ENCODE data around the gene PLXNA4. TPM values are rescaled to one million over a fixed set of nuclear protein-coding genes. Genes with fewer than 3 reads are reported as not detected.

Gene PLXNA4, protein sequence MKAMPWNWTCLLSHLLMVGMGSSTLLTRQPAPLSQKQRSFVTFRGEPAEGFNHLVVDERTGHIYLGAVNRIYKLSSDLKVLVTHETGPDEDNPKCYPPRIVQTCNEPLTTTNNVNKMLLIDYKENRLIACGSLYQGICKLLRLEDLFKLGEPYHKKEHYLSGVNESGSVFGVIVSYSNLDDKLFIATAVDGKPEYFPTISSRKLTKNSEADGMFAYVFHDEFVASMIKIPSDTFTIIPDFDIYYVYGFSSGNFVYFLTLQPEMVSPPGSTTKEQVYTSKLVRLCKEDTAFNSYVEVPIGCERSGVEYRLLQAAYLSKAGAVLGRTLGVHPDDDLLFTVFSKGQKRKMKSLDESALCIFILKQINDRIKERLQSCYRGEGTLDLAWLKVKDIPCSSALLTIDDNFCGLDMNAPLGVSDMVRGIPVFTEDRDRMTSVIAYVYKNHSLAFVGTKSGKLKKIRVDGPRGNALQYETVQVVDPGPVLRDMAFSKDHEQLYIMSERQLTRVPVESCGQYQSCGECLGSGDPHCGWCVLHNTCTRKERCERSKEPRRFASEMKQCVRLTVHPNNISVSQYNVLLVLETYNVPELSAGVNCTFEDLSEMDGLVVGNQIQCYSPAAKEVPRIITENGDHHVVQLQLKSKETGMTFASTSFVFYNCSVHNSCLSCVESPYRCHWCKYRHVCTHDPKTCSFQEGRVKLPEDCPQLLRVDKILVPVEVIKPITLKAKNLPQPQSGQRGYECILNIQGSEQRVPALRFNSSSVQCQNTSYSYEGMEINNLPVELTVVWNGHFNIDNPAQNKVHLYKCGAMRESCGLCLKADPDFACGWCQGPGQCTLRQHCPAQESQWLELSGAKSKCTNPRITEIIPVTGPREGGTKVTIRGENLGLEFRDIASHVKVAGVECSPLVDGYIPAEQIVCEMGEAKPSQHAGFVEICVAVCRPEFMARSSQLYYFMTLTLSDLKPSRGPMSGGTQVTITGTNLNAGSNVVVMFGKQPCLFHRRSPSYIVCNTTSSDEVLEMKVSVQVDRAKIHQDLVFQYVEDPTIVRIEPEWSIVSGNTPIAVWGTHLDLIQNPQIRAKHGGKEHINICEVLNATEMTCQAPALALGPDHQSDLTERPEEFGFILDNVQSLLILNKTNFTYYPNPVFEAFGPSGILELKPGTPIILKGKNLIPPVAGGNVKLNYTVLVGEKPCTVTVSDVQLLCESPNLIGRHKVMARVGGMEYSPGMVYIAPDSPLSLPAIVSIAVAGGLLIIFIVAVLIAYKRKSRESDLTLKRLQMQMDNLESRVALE (N-terminal part only)
- total RNA-seq = 1 to 10 TPM in 1 of 2 donors, under 1 TPM in 1; 0.99 to 1.1 TPM

DNA sequence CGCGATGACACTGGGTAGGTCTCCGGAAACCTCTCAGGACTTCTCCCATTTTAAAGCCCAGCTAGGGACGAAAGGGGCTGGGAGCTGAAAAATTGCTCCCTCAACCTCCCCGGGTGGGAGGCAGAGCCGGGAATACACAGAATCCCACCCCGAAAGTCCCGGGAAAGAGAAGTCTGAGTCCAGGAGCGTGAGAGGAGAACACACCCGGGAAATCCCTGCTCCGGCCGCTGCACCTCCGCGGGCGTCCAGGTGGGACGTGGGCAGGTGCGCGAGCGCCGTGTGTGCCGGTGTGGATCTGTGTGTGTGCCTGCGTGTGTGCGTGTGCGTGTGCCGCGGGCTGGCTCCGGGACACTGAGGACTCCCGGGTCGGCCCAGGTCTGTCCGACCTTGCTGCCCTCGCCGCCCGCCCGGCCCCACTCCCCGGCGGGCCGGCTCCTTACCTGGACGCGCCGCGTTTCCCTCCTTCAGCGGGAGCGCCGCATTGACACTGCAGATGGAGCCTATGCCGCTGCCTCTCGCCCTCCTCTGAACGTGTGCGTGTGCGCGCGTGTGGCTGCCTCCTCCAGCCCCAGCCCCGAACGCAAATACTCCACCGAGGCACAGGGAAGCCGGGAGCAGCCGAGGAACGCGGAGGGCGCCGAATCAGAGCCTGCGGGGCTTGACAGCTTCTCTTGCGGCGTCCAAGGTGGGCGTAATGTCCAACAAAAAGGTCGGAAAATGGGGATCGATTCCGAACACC lies at the start of gene PLXNA4:
Gene PLXNA4 (minus strand): TSS at position 489 of the 739 bp plus-strand sequence. CDS start 67,777 bp downstream, outside the sequence.
- H3K9me3 Mint-ChIP-seq = no peaks in the 10 kb centered on the region
- peak; percentile 25 to 29 for ATAC-seq (replicated peaks in 1 of 2)
- peaks cover 0 to 2% of the 10 kb centered on the region in 2 donors for H3K36me3 Mint-ChIP-seq (ENCODE audit: insufficient read depth in 2 of 2)
- H3K27ac Mint-ChIP-seq = no peak within 1 kb of the TSS
- H3K4me1 Mint-ChIP-seq (ENCODE audit: low read depth) = peaks cover 24% of the 10 kb centered on the region
- peak within 1 kb of the TSS; percentile 67 to 76 for H3K4me3 Mint-ChIP-seq
- DNase-seq = peak; percentile 9 to 23
- H3K27me3 Mint-ChIP-seq (ENCODE audit: low read depth) = peaks cover 71% of the 10 kb centered on the region

DNA sequence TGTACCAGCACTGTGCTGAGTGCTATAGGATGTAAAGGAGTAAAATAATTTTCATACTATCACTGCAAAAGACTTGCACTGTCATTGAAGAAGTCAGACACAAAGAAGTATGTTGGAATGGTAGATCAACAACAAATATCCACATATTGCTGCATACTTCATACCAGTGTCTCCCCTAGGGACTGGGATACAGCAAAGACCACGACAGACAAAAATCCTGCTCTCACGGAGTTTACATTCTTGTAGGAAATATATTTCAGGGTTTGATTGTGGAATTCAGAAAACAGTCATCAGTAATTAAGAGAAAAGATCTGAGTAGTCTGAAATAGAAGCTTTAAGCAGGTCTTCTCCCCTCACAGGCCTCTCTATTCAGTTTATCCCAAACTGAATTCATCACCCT lies 49.4 kb upstream of the PLXNA4 start:
- ATAC-seq (replicated peaks in 1 of 2) = no peak

GRCh38 chr7:132622081-132622480 lies 45.8 kb upstream of the PLXNA4 start:
- Mint-ChIP-seq H3K27me3 (ENCODE audit: low read depth) (no peaks in the 10 kb centered on the region), H3K4me1 (ENCODE audit: low read depth) (no peaks in the 10 kb centered on the region), H3K4me3 (no peak overlapping the region), H3K9me3 (no peaks in the 10 kb centered on the region), H3K27ac (no peak overlapping the region), H3K36me3 (ENCODE audit: insufficient read depth in 2 of 2) (no peaks in the 10 kb centered on the region)
- ATAC-seq (replicated peaks in 1 of 2) (no peak), DNase-seq (no peak)

More for the DNA sequence above, 49.4 kb upstream of the PLXNA4 start:
- no peaks in the 10 kb centered on the region for H3K4me1 Mint-ChIP-seq (ENCODE audit: low read depth)
- H3K27ac Mint-ChIP-seq = no peak overlapping the region
- no peak for DNase-seq
- no peaks in the 10 kb centered on the region for H3K27me3 Mint-ChIP-seq (ENCODE audit: low read depth)
- no peaks in the 10 kb centered on the region for H3K36me3 Mint-ChIP-seq (ENCODE audit: insufficient read depth in 2 of 2)
- no peak overlapping the region for H3K4me3 Mint-ChIP-seq
- peaks cover 0 to 1% of the 10 kb centered on the region in 2 donors for H3K9me3 Mint-ChIP-seq

DNA sequence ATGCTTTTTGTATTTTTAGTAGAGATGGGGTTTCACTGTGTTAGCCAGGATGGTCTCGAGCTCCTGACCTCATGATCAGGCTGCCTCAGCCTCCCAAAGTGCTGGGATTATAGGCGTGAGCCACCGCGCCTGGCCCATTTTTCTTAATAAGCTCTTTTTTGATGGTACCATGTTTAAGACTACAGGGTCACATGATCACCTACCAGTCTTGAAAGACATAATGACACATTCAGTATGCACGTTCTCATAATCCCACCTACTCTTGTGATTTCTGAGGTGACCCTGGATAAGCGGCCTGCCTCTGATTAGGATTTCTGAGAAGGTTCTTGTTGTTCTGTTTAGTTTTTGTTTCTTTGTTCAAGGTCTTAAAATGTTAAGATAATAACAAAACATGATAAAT lies 43.7 kb upstream of the PLXNA4 start:
- H3K27ac Mint-ChIP-seq = no peak overlapping the region
- no peaks in the 10 kb centered on the region for H3K4me1 Mint-ChIP-seq (ENCODE audit: low read depth)
- peaks cover 10% of the 10 kb centered on the region for H3K27me3 Mint-ChIP-seq (ENCODE audit: low read depth)
- H3K36me3 Mint-ChIP-seq (ENCODE audit: insufficient read depth in 2 of 2) = no peaks in the 10 kb centered on the region
- no peak overlapping the region for H3K4me3 Mint-ChIP-seq
- DNase-seq = no peak
- H3K9me3 Mint-ChIP-seq = no peaks in the 10 kb centered on the region
- ATAC-seq (replicated peaks in 1 of 2) = no peak

DNA sequence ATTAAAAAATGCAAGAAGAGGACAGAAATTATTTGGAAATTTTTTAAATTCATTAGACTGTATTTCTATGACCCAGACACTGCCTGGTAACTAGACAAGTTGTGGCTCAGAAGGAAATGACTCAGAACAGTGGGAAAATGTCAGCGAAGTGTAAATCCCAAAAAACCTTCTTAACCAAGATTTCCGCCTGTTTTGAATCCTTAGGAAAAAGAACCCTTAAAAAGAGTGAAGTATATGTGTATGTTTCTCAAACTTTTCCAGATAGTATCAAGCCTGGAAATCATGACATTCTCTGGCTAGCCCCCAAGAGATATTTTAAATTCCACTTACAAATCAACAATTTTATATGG lies 42.7 kb upstream of the PLXNA4 start:
- H3K27ac Mint-ChIP-seq = no peak overlapping the region
- H3K9me3 Mint-ChIP-seq = no peaks in the 10 kb centered on the region
- ATAC-seq (replicated peaks in 1 of 2) (no peak), DNase-seq (no peak)
- H3K36me3 Mint-ChIP-seq (ENCODE audit: insufficient read depth in 2 of 2) = no peaks in the 10 kb centered on the region
- no peak overlapping the region for H3K4me3 Mint-ChIP-seq
- peaks cover 9% of the 10 kb centered on the region for H3K4me1 Mint-ChIP-seq (ENCODE audit: low read depth)
- H3K27me3 Mint-ChIP-seq (ENCODE audit: low read depth) = peaks cover 17% of the 10 kb centered on the region

DNA sequence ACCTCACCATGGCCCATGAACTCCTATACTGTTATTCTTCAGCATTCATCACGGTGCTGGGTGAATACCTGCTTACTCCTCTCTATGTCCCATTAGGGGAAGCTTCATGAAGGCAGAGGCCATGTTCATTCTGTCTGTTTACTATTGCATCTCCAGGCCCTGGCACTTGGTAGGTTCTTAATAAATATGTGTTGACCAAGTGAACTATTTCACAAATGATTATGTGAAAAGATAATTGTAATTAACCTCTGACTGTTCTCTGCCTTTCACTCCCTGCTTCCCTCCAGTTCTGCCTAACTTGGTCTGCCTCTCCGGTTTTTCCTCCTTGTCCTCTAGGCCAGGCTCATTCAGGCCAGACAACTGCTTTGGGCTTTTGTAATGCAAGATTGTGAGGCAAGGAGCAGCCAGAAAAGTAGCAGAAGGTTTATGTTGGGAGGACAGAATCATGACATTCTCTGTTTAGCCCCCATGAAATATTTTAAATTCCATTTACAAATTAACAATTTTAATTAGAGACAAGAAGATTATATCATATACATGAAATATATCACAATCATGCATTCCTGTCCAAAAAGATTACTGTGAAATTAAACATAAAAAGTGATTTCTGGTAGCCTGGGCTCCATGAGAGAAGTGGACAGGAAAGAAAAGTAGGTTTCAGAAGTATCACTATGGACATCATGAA lies 42.1 kb upstream of the PLXNA4 start:
- H3K27me3 Mint-ChIP-seq (ENCODE audit: low read depth) = peaks cover 23% of the 10 kb centered on the region
- no peaks in the 10 kb centered on the region for H3K9me3 Mint-ChIP-seq
- ATAC-seq (replicated peaks in 1 of 2) (no peak), DNase-seq (no peak)
- no peaks in the 10 kb centered on the region for H3K36me3 Mint-ChIP-seq (ENCODE audit: insufficient read depth in 2 of 2)
- H3K27ac Mint-ChIP-seq = no peak overlapping the region
- H3K4me3 Mint-ChIP-seq = no peak overlapping the region
- H3K4me1 Mint-ChIP-seq (ENCODE audit: low read depth) = peaks cover 9% of the 10 kb centered on the region

GRCh38 chr7:132614428-132615318 lies 38.4 kb upstream of the PLXNA4 start:
- peaks cover 30% of the 10 kb centered on the region for H3K27me3 Mint-ChIP-seq (ENCODE audit: low read depth)
- DNase-seq (no peak), ATAC-seq (replicated peaks in 1 of 2) (no peak)
- H3K9me3 Mint-ChIP-seq = no peaks in the 10 kb centered on the region
- no peak overlapping the region for H3K27ac Mint-ChIP-seq
- peaks cover 9% of the 10 kb centered on the region for H3K4me1 Mint-ChIP-seq (ENCODE audit: low read depth)
- H3K4me3 Mint-ChIP-seq = peak overlapping the region; percentile 31 to 61
- H3K36me3 Mint-ChIP-seq (ENCODE audit: insufficient read depth in 2 of 2) = no peaks in the 10 kb centered on the region

GRCh38 chr7:132613737-132614136 lies 37.5 kb upstream of the PLXNA4 start:
- Mint-ChIP-seq H3K36me3 (ENCODE audit: insufficient read depth in 2 of 2) (no peaks in the 10 kb centered on the region), H3K27ac (no peak overlapping the region), H3K4me3 (no peak overlapping the region), H3K9me3 (no peaks in the 10 kb centered on the region), H3K27me3 (ENCODE audit: low read depth) (peaks cover 30% of the 10 kb centered on the region), H3K4me1 (ENCODE audit: low read depth) (peaks cover 9% of the 10 kb centered on the region)
- no peak for DNase-seq
- ATAC-seq (replicated peaks in 1 of 2) = no peak

GRCh38 chr7:132610995-132611394 lies 34.7 kb upstream of the PLXNA4 start:
- no peaks in the 10 kb centered on the region for H3K9me3 Mint-ChIP-seq
- H3K4me1 Mint-ChIP-seq (ENCODE audit: low read depth) = peaks cover 9% of the 10 kb centered on the region
- H3K36me3 Mint-ChIP-seq (ENCODE audit: insufficient read depth in 2 of 2) = no peaks in the 10 kb centered on the region
- no peak overlapping the region for H3K4me3 Mint-ChIP-seq
- DNase-seq (no peak), ATAC-seq (replicated peaks in 1 of 2) (no peak)
- peaks cover 27% of the 10 kb centered on the region for H3K27me3 Mint-ChIP-seq (ENCODE audit: low read depth)
- H3K27ac Mint-ChIP-seq = no peak overlapping the region

DNA sequence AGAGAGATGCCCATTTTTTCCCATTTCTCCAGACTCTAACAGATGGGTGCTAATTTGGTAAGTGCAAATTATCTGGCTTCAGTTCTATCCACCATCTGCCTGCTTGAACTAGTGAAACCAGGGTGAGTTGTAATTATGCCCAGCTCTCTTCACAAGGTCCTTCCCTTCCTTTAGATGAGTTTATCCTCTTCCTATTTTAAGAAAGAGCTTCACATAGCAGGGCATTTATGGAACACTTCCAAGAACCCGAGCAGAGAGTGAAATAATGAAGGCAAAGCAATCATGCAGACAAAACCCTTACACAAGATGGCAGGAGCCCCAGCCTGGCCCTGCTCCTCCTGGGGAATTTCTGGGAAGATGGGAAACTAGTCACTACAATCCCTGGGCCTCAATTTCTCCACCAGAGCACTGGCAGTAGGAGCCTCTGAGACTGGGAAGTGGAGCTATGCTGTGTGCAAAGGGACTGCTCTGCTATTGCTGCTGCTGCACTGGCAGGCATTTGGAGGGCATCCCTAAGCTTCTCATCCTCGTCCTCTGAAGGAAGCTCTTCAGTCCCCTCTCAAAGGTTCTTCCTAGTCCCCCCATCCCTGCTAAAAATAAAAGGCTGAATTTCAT lies 33.7 kb upstream of the PLXNA4 start:
- H3K4me1 Mint-ChIP-seq (ENCODE audit: low read depth) = peaks cover 9% of the 10 kb centered on the region
- H3K4me3 Mint-ChIP-seq = no peak overlapping the region
- H3K9me3 Mint-ChIP-seq = no peaks in the 10 kb centered on the region
- no peak for ATAC-seq (replicated peaks in 1 of 2)
- H3K36me3 Mint-ChIP-seq (ENCODE audit: insufficient read depth in 2 of 2) = no peaks in the 10 kb centered on the region
- H3K27ac Mint-ChIP-seq = no peak overlapping the region
- no peak for DNase-seq
- peaks cover 22% of the 10 kb centered on the region for H3K27me3 Mint-ChIP-seq (ENCODE audit: low read depth)

GRCh38 chr7:132609222-132609621 lies 33.0 kb upstream of the PLXNA4 start:
- Mint-ChIP-seq H3K4me1 (ENCODE audit: low read depth) (peaks cover 2% of the 10 kb centered on the region), H3K27ac (no peak overlapping the region), H3K4me3 (no peak overlapping the region)

More at GRCh38 chr7:132609222-132609621, 33.0 kb upstream of the PLXNA4 start:
- Mint-ChIP-seq H3K27me3 (ENCODE audit: low read depth) (peaks cover 21% of the 10 kb centered on the region), H3K36me3 (ENCODE audit: insufficient read depth in 2 of 2) (no peaks in the 10 kb centered on the region), H3K9me3 (no peaks in the 10 kb centered on the region)
- DNase-seq (no peak), ATAC-seq (replicated peaks in 1 of 2) (no peak)
